Prostate gland (tissue), 2 donors: Measurements from ENCODE around the gene PLXNC1. TPM values are rescaled to one million over a fixed set of nuclear protein-coding genes. Genes with fewer than 3 reads are reported as not detected.

Experiments
- DNase-seq: peaks from one replicate; pipeline ENCODE4 v3.0.0-alpha.2; 2019; ENCODE audit warnings: low spot score
- H3K27ac ChIP-seq, 2 donors: fragments of 200-600 bp; sonication (generic); 2 replicates each; pipeline ENCODE4 v1.5.1; 2017 to 2019
- H3K27me3 ChIP-seq: fragments of 200-600 bp; sonication (generic); replicated peaks from 2 replicates; pipeline ENCODE4 v1.5.1; 2019; ENCODE audit not compliant: insufficient read depth
- H3K36me3 ChIP-seq, 2 donors: fragments of 200-600 bp; sonication (generic); 1 replicate in 1 of 2; 2 replicates in 1 of 2; pipeline versions ENCODE4 v1.5.1 to v1.8.1; 2017 to 2019
- H3K4me1 ChIP-seq: fragments of 200-600 bp; sonication (generic); replicated peaks from 2 replicates; pipeline ENCODE4 v1.5.1; 2019
- H3K4me3 ChIP-seq, 2 donors: fragments of 200-600 bp; sonication (generic); 2 replicates each; pipeline ENCODE4 v1.5.1; 2017 to 2019
- H3K9me3 ChIP-seq: fragments of 200-600 bp; sonication (generic); 2 replicates; pipeline ENCODE4 v1.5.1; 2017
- POLR2A ChIP-seq: fragments of 450-650 bp; IDR thresholded peaks from one replicate; pipeline ENCODE4 v1.6.1; 2016; ENCODE audit warnings: antibody characterized with exemption, mild to moderate bottlenecking
- POLR2AphosphoS5 ChIP-seq: sonication (generic); formaldehyde crosslinking; IDR thresholded peaks from one replicate; pipeline ENCODE4 v1.6.1; 2017; ENCODE audit warnings: antibody characterized with exemption
- WGBS: methylation state at CpG from one replicate; pipeline ENCODE4 v1.1.5; 2018; 5-methylcytosine and 5-hydroxymethylcytosine counted together
- intact Hi-C: fragments of 100-400 bp; cut with DNase I; formaldehyde crosslinking; loops from one replicate; pipeline ENCODE4 v1.14.2; 2022
- total RNA-seq, 2 donors: library from RNA; depleted of rRNA; stranded (reverse); fragments of >200 nt; gene quantifications; one replicate each; pipeline ENCODE4 v1.1.0, GENCODE V29; 2016
- TF ChIP-seq, protein P1 (sequence below), 4 experiments: fragments of 200-600 bp in 2 of 4; fragments of 450-650 bp in 2 of 4; sonication (generic) in 2 of 4; IDR thresholded peaks; 1 replicate in 3 of 4; 2 replicates in 1 of 4; pipeline ENCODE4 v1.5.1; 2016 to 2019; ENCODE audit warnings: antibody characterized with exemption in 4 of 4, mild to moderate bottlenecking in 2 of 4, moderate library complexity in 2 of 4

The PLXNC1 gene
- total RNA-seq, 2 donors from 2014 or later: 2.7 to 118 TPM

- Histone ChIP-seq H3K4me3 (no peak overlapping the region), H3K27me3 (no peaks in the 10 kb centered on the region), H3K27ac (no peak overlapping the region), H3K9me3 (no peaks in the 10 kb centered on the region), H3K4me1 (no peaks in the 10 kb centered on the region), H3K36me3 (no peaks in the 10 kb centered on the region)
- TF ChIP-seq POLR2A (no peak), POLR2AphosphoS5 (no peak)
- TF ChIP-seq, protein P1, sequence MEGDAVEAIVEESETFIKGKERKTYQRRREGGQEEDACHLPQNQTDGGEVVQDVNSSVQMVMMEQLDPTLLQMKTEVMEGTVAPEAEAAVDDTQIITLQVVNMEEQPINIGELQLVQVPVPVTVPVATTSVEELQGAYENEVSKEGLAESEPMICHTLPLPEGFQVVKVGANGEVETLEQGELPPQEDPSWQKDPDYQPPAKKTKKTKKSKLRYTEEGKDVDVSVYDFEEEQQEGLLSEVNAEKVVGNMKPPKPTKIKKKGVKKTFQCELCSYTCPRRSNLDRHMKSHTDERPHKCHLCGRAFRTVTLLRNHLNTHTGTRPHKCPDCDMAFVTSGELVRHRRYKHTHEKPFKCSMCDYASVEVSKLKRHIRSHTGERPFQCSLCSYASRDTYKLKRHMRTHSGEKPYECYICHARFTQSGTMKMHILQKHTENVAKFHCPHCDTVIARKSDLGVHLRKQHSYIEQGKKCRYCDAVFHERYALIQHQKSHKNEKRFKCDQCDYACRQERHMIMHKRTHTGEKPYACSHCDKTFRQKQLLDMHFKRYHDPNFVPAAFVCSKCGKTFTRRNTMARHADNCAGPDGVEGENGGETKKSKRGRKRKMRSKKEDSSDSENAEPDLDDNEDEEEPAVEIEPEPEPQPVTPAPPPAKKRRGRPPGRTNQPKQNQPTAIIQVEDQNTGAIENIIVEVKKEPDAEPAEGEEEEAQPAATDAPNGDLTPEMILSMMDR (IDR thresholded peaks at IDR 0.05): no peak
- no peak for DNase-seq
- intact Hi-C loops: no loop called here
Measured at GRCh38 chr12:94178054-94178453, 29.7 kb downstream of the PLXNC1 start.

DNA sequence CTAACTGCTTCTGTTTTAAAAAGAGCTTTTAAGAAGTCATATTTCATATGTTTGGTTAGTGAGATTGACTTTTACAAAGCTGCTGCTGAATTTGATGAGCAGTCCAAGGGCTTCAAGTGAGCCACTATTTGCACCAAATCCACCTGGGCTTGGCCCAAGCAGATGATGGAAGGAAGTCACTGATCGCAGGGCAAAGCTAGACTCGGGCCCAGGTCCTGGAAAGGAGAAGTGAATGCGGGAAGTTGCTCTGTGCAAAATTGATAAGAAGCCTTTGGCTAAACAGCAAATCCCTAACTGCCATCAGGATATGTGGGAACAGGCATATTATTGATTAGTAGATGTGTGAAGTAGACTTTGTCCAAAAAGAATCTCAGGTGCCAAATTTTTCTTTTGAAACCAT is 30.5 kb downstream of the PLXNC1 start:
- TF ChIP-seq, protein P1 (IDR thresholded peaks at IDR 0.05): no peak
- TF ChIP-seq POLR2AphosphoS5: no peak
- no peak for TF ChIP-seq POLR2A
- DNase-seq: no peak
- H3K4me3 ChIP-seq: no peak overlapping the region
- 99% methylated on average over 3 of the region's 3 CpGs for WGBS
- no peaks in the 10 kb centered on the region for H3K4me1 ChIP-seq
- intact Hi-C loops: no loop called here
- H3K27me3 ChIP-seq: no peaks in the 10 kb centered on the region
- no peaks in the 10 kb centered on the region for H3K36me3 ChIP-seq
- no peaks in the 10 kb centered on the region for H3K9me3 ChIP-seq
- H3K27ac ChIP-seq: no peak overlapping the region

DNA sequence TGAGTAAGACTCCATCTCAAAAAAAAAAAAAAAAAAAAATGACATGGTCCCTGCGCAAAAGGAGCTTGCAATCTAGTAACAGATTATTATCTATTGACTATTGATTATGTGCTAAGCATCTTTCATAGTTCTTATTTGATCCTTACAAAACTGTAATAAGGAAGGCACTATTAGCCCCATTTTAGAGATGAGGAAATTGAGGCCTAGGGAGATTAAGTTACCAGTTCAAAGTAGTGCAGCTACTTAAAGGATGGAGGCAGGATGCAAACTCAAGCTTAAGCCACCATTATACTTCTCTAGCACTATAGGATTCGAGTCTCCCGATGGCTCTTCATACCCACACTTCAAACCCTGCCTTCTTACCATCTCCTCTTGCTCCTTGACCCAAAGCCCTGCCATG is 31.3 kb downstream of the PLXNC1 start:
- no peak overlapping the region for H3K4me3 ChIP-seq
- WGBS: 66% methylated on average over 3 of the region's 3 CpGs
- no peak for DNase-seq
- H3K9me3 ChIP-seq: no peaks in the 10 kb centered on the region
- intact Hi-C loops: no loop called here
- no peak for TF ChIP-seq POLR2A
- no peak for TF ChIP-seq POLR2AphosphoS5
- TF ChIP-seq, protein P1 (IDR thresholded peaks at IDR 0.05): no peak
- H3K36me3 ChIP-seq: no peaks in the 10 kb centered on the region
- no peaks in the 10 kb centered on the region for H3K4me1 ChIP-seq
- no peak overlapping the region for H3K27ac ChIP-seq
- no peaks in the 10 kb centered on the region for H3K27me3 ChIP-seq

GRCh38 chr12:94180558-94181296 is 32.4 kb downstream of the PLXNC1 start:
- H3K36me3 ChIP-seq: no peaks in the 10 kb centered on the region
- no peaks in the 10 kb centered on the region for H3K27me3 ChIP-seq
- 80% methylated on average over 6 of the region's 6 CpGs for WGBS
- DNase-seq: no peak
- H3K4me1 ChIP-seq: no peaks in the 10 kb centered on the region
- TF ChIP-seq POLR2AphosphoS5 (no peak), POLR2A (no peak)
- TF ChIP-seq, protein P1 (IDR thresholded peaks at IDR 0.05): no peak
- H3K4me3 ChIP-seq: no peak overlapping the region
- intact Hi-C loops: no loop called here
- no peak overlapping the region for H3K27ac ChIP-seq
- H3K9me3 ChIP-seq: no peaks in the 10 kb centered on the region
